Ishikawa (cell line): ENCODE data around the gene DDX4.

Experiments
- CEBPB ChIP-seq: IDR thresholded peaks from 2 replicates; pipeline ENCODE4 v1.6.1; 2012
- CREB1 ChIP-seq: IDR thresholded peaks from 2 replicates; pipeline ENCODE4 v1.6.1; 2012; ENCODE audit warnings: low read depth
- EGR1 ChIP-seq: IDR thresholded peaks from 2 replicates; pipeline ENCODE4 v1.6.1; 2012
- EP300 ChIP-seq: IDR thresholded peaks from 2 replicates; pipeline ENCODE4 v1.6.1; 2012; ENCODE audit warnings: borderline replicate concordance
- FOXM1 ChIP-seq: IDR thresholded peaks from 2 replicates; pipeline ENCODE4 v1.6.1; 2012; ENCODE audit warnings: low read depth, borderline replicate concordance
- NFIC ChIP-seq: IDR thresholded peaks from 2 replicates; pipeline ENCODE4 v1.6.1; 2012
- RAD21 ChIP-seq: IDR thresholded peaks from 2 replicates; pipeline ENCODE4 v1.6.1; 2012; ENCODE audit warnings: low read depth
- TAF1 ChIP-seq: IDR thresholded peaks from 2 replicates; pipeline ENCODE4 v1.6.1; 2012; ENCODE audit warnings: low read depth, mild to moderate bottlenecking
- TCF12 ChIP-seq: IDR thresholded peaks from 2 replicates; pipeline ENCODE4 v1.6.1; 2012; ENCODE audit warnings: low read depth
- TEAD4 ChIP-seq: IDR thresholded peaks from 2 replicates; pipeline ENCODE4 v1.6.1; 2012
- YY1 ChIP-seq: IDR thresholded peaks from 2 replicates; pipeline ENCODE4 v1.6.1; 2012; ENCODE audit warnings: low read depth
- ZBTB7A ChIP-seq: IDR thresholded peaks from 2 replicates; pipeline ENCODE4 v1.6.1; 2012; ENCODE audit warnings: low read depth
- TF ChIP-seq, protein P1 (sequence below): IDR thresholded peaks from 2 replicates; pipeline ENCODE4 v1.6.1; 2012; ENCODE audit warnings: low read depth, mild to moderate bottlenecking
- TF ChIP-seq, protein P2 (sequence below): IDR thresholded peaks from 2 replicates; pipeline ENCODE4 v1.6.1; 2012
- TF ChIP-seq, protein P3 (sequence below): IDR thresholded peaks from 2 replicates; pipeline ENCODE4 v1.6.1; 2012

DDX4 gene

DNA sequence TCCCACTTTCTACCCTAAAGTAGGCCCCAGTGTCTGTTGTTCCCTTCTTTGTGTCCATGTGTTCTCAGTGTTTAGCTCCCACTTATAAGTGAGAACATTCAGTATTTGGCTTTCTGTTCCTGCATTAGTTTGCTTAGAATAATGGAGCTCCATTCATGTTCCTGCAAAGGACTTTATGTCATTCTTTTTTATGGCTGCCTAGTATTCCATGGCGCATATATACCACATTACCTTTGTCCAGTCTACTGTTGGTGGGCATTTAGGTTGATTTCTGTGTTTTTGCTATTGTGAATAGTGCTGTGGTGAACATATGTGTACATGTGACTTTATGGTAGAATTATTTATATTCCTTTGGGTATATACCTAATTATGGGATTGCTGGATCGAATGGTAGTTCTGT, 30.4 kb downstream of the DDX4 start:
- no peak for TF ChIP-seq FOXM1
- TF ChIP-seq EP300 = no peak
- no peak for TF ChIP-seq NFIC
- TF ChIP-seq CREB1 = no peak
- no peak for TF ChIP-seq TEAD4

DNA sequence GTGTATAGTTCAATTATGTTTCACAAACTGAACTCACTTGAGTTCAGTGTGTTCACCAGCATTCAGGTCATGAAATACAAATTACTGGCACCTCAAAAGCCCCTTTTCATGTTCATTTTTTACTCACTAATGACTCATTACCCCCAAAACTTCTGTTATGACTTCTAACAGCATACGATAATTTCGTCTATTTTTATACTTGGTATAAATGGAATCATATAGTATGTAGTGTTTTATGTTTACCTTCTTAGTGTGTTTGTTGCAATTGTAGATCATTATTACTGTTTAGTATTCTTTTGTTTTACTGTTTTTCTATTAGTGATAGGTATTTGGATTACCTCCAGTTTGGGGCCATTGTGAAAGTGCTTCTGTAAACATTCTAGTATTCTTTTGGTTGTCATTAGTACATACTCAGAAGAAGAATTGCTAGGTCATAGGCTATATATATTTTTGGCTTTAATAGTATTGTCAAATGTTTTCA, 33.4 kb downstream of the DDX4 start:
- TF ChIP-seq EGR1 (no peak), TAF1 (no peak), RAD21 (no peak), FOXM1 (no peak), TEAD4 (no peak), TCF12 (no peak), CREB1 (no peak), NFIC (no peak), ZBTB7A (no peak), EP300 (no peak), YY1 (no peak), CEBPB (no peak)
- TF ChIP-seq, protein P1, sequence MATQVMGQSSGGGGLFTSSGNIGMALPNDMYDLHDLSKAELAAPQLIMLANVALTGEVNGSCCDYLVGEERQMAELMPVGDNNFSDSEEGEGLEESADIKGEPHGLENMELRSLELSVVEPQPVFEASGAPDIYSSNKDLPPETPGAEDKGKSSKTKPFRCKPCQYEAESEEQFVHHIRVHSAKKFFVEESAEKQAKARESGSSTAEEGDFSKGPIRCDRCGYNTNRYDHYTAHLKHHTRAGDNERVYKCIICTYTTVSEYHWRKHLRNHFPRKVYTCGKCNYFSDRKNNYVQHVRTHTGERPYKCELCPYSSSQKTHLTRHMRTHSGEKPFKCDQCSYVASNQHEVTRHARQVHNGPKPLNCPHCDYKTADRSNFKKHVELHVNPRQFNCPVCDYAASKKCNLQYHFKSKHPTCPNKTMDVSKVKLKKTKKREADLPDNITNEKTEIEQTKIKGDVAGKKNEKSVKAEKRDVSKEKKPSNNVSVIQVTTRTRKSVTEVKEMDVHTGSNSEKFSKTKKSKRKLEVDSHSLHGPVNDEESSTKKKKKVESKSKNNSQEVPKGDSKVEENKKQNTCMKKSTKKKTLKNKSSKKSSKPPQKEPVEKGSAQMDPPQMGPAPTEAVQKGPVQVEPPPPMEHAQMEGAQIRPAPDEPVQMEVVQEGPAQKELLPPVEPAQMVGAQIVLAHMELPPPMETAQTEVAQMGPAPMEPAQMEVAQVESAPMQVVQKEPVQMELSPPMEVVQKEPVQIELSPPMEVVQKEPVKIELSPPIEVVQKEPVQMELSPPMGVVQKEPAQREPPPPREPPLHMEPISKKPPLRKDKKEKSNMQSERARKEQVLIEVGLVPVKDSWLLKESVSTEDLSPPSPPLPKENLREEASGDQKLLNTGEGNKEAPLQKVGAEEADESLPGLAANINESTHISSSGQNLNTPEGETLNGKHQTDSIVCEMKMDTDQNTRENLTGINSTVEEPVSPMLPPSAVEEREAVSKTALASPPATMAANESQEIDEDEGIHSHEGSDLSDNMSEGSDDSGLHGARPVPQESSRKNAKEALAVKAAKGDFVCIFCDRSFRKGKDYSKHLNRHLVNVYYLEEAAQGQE = no peak
- TF ChIP-seq, protein P2, sequence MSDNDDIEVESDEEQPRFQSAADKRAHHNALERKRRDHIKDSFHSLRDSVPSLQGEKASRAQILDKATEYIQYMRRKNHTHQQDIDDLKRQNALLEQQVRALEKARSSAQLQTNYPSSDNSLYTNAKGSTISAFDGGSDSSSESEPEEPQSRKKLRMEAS = no peak
- TF ChIP-seq, protein P3, sequence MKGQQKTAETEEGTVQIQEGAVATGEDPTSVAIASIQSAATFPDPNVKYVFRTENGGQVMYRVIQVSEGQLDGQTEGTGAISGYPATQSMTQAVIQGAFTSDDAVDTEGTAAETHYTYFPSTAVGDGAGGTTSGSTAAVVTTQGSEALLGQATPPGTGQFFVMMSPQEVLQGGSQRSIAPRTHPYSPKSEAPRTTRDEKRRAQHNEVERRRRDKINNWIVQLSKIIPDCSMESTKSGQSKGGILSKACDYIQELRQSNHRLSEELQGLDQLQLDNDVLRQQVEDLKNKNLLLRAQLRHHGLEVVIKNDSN = no peak

DNA sequence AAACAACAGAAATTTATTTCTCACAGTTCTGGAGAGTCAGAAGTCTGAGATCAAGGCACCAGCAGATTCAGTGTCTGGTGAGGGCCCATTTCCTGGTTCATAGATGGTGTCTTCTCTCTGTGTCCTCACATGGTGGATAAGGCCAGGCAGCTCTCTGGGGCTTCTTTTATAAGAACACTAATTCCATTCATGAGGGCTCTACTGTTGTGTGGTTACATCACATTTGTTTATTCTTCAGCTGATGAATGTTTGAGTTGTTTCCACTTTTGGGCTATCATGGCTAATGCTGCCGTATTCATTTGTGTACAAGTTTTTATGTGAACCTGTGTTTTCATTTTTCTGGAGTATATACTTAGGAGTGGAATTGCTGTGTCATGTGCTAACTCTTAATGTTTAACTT, 35.2 kb downstream of the DDX4 start:
- TF ChIP-seq TAF1 = no peak

DNA sequence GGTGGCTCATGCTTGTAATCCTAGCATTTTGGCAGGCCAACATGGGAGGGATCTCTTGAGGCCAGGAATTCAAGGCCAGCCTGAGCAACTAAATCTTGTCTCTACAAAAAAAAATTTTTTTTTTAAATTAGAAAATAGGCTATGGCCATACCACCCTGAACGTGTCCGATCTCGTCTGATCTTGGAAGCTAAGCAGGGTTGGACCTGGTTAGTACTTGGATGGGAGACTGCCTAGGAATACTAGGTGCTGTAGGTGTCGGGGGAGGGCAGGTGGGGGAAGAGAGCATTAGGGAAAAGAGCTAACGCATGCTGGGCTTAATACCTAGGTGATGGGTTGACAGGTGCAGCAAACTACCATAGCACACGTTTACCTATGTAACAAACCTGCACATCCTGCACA, 39.5 kb downstream of the DDX4 start:
- TF ChIP-seq YY1 = no peak
- TF ChIP-seq TCF12 = no peak
- TF ChIP-seq, protein P3 = no peak
- no peak for TF ChIP-seq TEAD4
- TF ChIP-seq RAD21 = no peak
- no peak for TF ChIP-seq CEBPB
- TF ChIP-seq, protein P2 = no peak
- TF ChIP-seq EGR1 = no peak
- TF ChIP-seq NFIC = no peak
- no peak for TF ChIP-seq TAF1

DNA sequence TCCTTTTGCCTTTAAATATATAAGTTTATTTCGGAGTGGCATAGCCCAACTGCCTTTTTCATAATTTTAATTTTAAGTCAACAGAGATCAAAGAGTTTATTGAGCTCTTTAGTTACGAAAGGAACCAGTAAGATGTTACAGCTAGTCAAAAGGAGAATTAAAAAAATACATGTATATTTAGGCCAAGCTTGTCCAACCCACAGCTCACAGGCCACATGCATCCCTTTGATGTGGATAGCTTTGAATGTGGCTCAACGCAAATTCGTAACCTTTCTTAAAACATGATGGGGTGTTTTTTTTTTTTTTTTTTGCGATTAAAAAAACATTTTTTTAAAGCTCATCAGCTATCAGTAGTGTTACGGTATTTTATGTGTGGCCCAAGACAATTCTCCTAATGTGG, 63.1 kb downstream of the DDX4 start:
- TF ChIP-seq YY1 = no peak

GRCh38 chr5:55816342-55816741, 78.5 kb downstream of the DDX4 start:
- TF ChIP-seq TEAD4 (no peak), EGR1 (no peak), EP300 (no peak), TAF1 (no peak), CEBPB (no peak), FOXM1 (no peak), TCF12 (no peak), RAD21 (no peak), YY1 (no peak), CREB1 (no peak), ZBTB7A (no peak), NFIC (no peak)
- TF ChIP-seq, protein P3 = no peak
- TF ChIP-seq, protein P2 = no peak
- TF ChIP-seq, protein P1 = no peak
